ENCODE data around the gene MLXIP. TPM values are rescaled to one million over a fixed set of nuclear protein-coding genes. Genes with fewer than 3 reads are reported as not detected.

The MLXIP gene
- total and polyA plus RNA-seq, 9 of the 15 experiments (the other 6 are each of a cell fraction or from before 2014, with no cell fraction given): 2.2 to 66.3 (median 18.1) TPM

GRCh38 chr12:122135437-122136031, 57.0 kb downstream of the MLXIP start:
- H4K20me1 ChIP-seq (replicated peaks; ENCODE audit: control insufficient read depth, insufficient read depth, low read length): 0 out of 2 replicates have a peak, but pooled peaks cover 4% of the 10 kb centered on the region
- CTCF ChIA-PET (ENCODE audit: low intra/inter-chr PET ratio): no interaction called here
- no peak for DNase-seq (ENCODE audit: extremely low read depth in 1 of 4, low spot score in 3 of 4)
- H3K27ac ChIP-seq (ENCODE audit: extremely low read depth, low read depth, low read length): no peak overlapping the region
- FAIRE-seq: no peak
- no peak overlapping the region for H3K4me3 ChIP-seq
- peak overlapping the region in 1 of 2 experiments; percentile 70; a peak in 2 of 4 replicates for H3K9ac ChIP-seq (ENCODE audit: insufficient read depth in 1 of 2, low read depth in 2 of 2, low read length in 2 of 2)
- ATAC-seq: no peak
- TF ChIP-seq MYNN (IDR thresholded peaks at IDR 0.05) (0 out of 2 replicates have a peak, but pooled peaks have one; percentile 29), MYNN (CRISPR knock-in tag; IDR thresholded peaks at IDR 0.05) (no peak), RBM22 (IDR thresholded peaks at IDR 0.05; ENCODE audit: low read depth, low read length, poor library complexity, severe bottlenecking) (peak; percentile 42), KDM1A (IDR thresholded peaks at IDR 0.05) (no peak), POLR2G (IDR thresholded peaks at IDR 0.05; ENCODE audit: low read depth, low read length) (peak; percentile 80), POLR2A (conservative IDR thresholded peaks at IDR 0.05) (peak; percentile 22; the same call in 1 of the 2 replicates), ZNF740 (CRISPR knock-in tag; IDR thresholded peaks at IDR 0.05) (peak; percentile 61; the same call in 1 of the 2 replicates), ZNF740 (tag; IDR thresholded peaks at IDR 0.05) (no peak), EZH2 (IDR thresholded peaks at IDR 0.05; ENCODE audit: borderline replicate concordance, low read depth, low read length) (no peak), SUPT5H (IDR thresholded peaks at IDR 0.05) (0 out of 2 replicates have a peak, but pooled peaks have one; percentile 39), ZNF41 (CRISPR knock-in tag; conservative IDR thresholded peaks at IDR 0.05) (no peak), POLR2AphosphoS5 (IDR thresholded peaks at IDR 0.05; ENCODE audit: control insufficient read depth, insufficient read depth, low read depth, low read length) (0 out of 2 replicates have a peak, but pooled peaks have one; percentile 26)
- TF ChIP-seq, protein P1, sequence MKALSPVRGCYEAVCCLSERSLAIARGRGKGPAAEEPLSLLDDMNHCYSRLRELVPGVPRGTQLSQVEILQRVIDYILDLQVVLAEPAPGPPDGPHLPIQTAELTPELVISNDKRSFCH (CRISPR knock-in tag; IDR thresholded peaks at IDR 0.05): no peak
- TF ChIP-seq, protein P1 (tag; IDR thresholded peaks at IDR 0.05): no peak
- H3K36me3 ChIP-seq (ENCODE audit: control insufficient read depth, insufficient read depth, low read length): peaks cover 86% of the 10 kb centered on the region
- in situ Hi-C loops (cut with MboI) (no loop called here), intact Hi-C loops (cut with micrococcal nuclease) (no loop called here)
- no peak overlapping the region for H2AFZ ChIP-seq (ENCODE audit: low read depth, low read length)
- H3K27me3 ChIP-seq (ENCODE audit: control insufficient read depth in 2 of 2, insufficient read depth in 2 of 2, low read length in 2 of 2): no peaks in the 10 kb centered on the region
- no peaks in the 10 kb centered on the region for H3K9me3 ChIP-seq (replicated peaks; ENCODE audit: control insufficient read depth, insufficient read depth, low read depth, low read length)
- H3K4me1 ChIP-seq (replicated peaks in 1 of 2; ENCODE audit: control insufficient read depth in 2 of 2, insufficient read depth in 2 of 2, low read length in 2 of 2): peaks cover 0 to 13% of the 10 kb centered on the region in 2 experiments; a peak in 1 of 5 replicates
- BruUV-seq (replicated peaks): no TSS peak
- H3K4me2 ChIP-seq (ENCODE audit: insufficient read depth, low read length): no peak overlapping the region
- WGBS (ENCODE audit: insufficient coverage, low coverage, missing lambda C conversion rate): 97% methylated on average over 16 of the region's 18 CpGs
- H3K79me2 ChIP-seq (ENCODE audit: control insufficient read depth, insufficient read depth, low read length): no peaks in the 10 kb centered on the region
- H3K9me1 ChIP-seq (ENCODE audit: control insufficient read depth, insufficient read depth, low read length): no peaks in the 10 kb centered on the region
- POLR2A ChIA-PET: interaction anchor here (0.6 to 1.0 kb wide), 3 partner anchors 10 to 333 kb away, joined by 3 to 4 read pairs (median 3); no protein-coding TSS in a partner anchor

Measured in K562 (cell line).